BE2C (cell line): ENCODE results near the gene INSIG2.

Experiments
- DNase-seq: peaks from one replicate; pipeline ENCODE4 v3.0.0-alpha.2; 2020
- H3K27me3 ChIP-seq: fragments of 250-450 bp; sonication (Bioruptor Pico); 2 replicates; pipeline ENCODE4 v1.5.1; 2020; ENCODE audit warnings: mild to moderate bottlenecking
- H3K36me3 ChIP-seq: fragments of 250-450 bp; sonication (Bioruptor Pico); 2 replicates; pipeline ENCODE4 v1.5.1; 2020; ENCODE audit warnings: mild to moderate bottlenecking
- H3K4me1 ChIP-seq: fragments of 250-450 bp; sonication (Bioruptor Pico); 2 replicates; pipeline ENCODE4 v1.5.1; 2020
- H3K4me3 ChIP-seq: 2 replicates; pipeline ENCODE4 v1.5.1; 2011; ENCODE audit warnings: low read depth, low read length
- H3K9me3 ChIP-seq: fragments of 250-450 bp; sonication (Bioruptor Pico); 2 replicates; pipeline ENCODE4 v1.5.1; 2020
- CTCF ChIP-seq: IDR thresholded peaks from 2 replicates; pipeline ENCODE4 v1.5.1; 2012; ENCODE audit warnings: mild to moderate bottlenecking, low read depth, low read length

INSIG2 gene

GRCh38 chr2:118119158-118119727, 31.0 kb downstream of the INSIG2 start:
- DNase-seq: no peak
- H3K4me1 ChIP-seq: no peaks in the 10 kb centered on the region
- no peaks in the 10 kb centered on the region for H3K27me3 ChIP-seq

GRCh38 chr2:118119761-118120400, 31.6 kb downstream of the INSIG2 start:
- no peak for TF ChIP-seq CTCF
- Histone ChIP-seq H3K36me3 (no peaks in the 10 kb centered on the region), H3K4me3 (no peak overlapping the region), H3K27me3 (no peaks in the 10 kb centered on the region; the same call in 1 of the 2 replicates), H3K4me1 (no peaks in the 10 kb centered on the region), H3K9me3 (no peaks in the 10 kb centered on the region)
- no peak for DNase-seq

More at GRCh38 chr2:118119158-118119727, 31.0 kb downstream of the INSIG2 start:
- H3K4me3 ChIP-seq: no peak overlapping the region
- TF ChIP-seq CTCF: no peak
- H3K9me3 ChIP-seq: no peaks in the 10 kb centered on the region
- H3K36me3 ChIP-seq: no peaks in the 10 kb centered on the region

- H3K4me1 ChIP-seq: no peaks in the 10 kb centered on the region
- no peak for TF ChIP-seq CTCF
These were observed 32.1 kb downstream of the INSIG2 start for GRCh38 chr2:118120401-118120780.

GRCh38 chr2:118121101-118121500, 32.8 kb downstream of the INSIG2 start:
- no peaks in the 10 kb centered on the region for H3K9me3 ChIP-seq
- H3K4me3 ChIP-seq: no peak overlapping the region
- no peak for DNase-seq
- no peaks in the 10 kb centered on the region for H3K36me3 ChIP-seq
- H3K27me3 ChIP-seq: no peaks in the 10 kb centered on the region; the same call in 1 of the 2 replicates
- H3K4me1 ChIP-seq: no peaks in the 10 kb centered on the region
- TF ChIP-seq CTCF: no peak

More at GRCh38 chr2:118120401-118120780, 32.1 kb downstream of the INSIG2 start:
- no peak for DNase-seq
- no peaks in the 10 kb centered on the region for H3K36me3 ChIP-seq
- H3K27me3 ChIP-seq: no peaks in the 10 kb centered on the region; the same call in 1 of the 2 replicates
- H3K4me3 ChIP-seq: no peak overlapping the region
- no peaks in the 10 kb centered on the region for H3K9me3 ChIP-seq

GRCh38 chr2:118121986-118122524, 33.8 kb downstream of the INSIG2 start:
- Histone ChIP-seq H3K36me3 (no peaks in the 10 kb centered on the region), H3K4me3 (no peak overlapping the region), H3K4me1 (no peaks in the 10 kb centered on the region), H3K9me3 (no peaks in the 10 kb centered on the region), H3K27me3 (no peaks in the 10 kb centered on the region; the same call in 1 of the 2 replicates)
- TF ChIP-seq CTCF: no peak
- DNase-seq: no peak

- Histone ChIP-seq H3K9me3 (no peaks in the 10 kb centered on the region), H3K27me3 (no peaks in the 10 kb centered on the region; the same call in 1 of the 2 replicates), H3K4me1 (no peaks in the 10 kb centered on the region), H3K36me3 (no peaks in the 10 kb centered on the region), H3K4me3 (no peak overlapping the region)
- DNase-seq: no peak
- no peak for TF ChIP-seq CTCF
These were observed 34.5 kb downstream of the INSIG2 start for GRCh38 chr2:118122594-118123281.
